Endothelial cell of umbilical vein (primary cell): ENCODE results near the gene TENT4B. TPM values are rescaled to one million over a fixed set of nuclear protein-coding genes. Genes with fewer than 3 reads are reported as not detected.
A peak's percentile ranks its signal among the peaks of the same experiment; 100 is the strongest.

Experiments used
- BruUV-seq: library from RNA; stranded (reverse); fragments of 400-500 nt; replicated peaks from 2 replicates; lab custom pipeline; 2021; lab: Mats Ljungman, UMichigan
- CTCF ChIA-PET: fragments of 300-600, 350-600 bp; sonication (Branson Sonifier 250); formaldehyde crosslinking; loops from one replicate; lab custom pipeline; 2021; ENCODE audit warnings: antibody characterized with exemption, inconsistent platforms; lab: Charles Lee
- POLR2A ChIA-PET: fragments of 300-600, 350-600 bp; sonication (Branson Sonifier 250); formaldehyde crosslinking; loops from one replicate; lab custom pipeline; 2021; ENCODE audit warnings: antibody characterized with exemption, inconsistent platforms; lab: Charles Lee
- DNase-seq: peaks from one replicate; pipeline ENCODE4 v3.0.0-alpha.2; 2011; ENCODE audit warnings: low read depth, low spot score
- FAIRE-seq: peaks from 2 replicates; lab custom pipeline; 2011; peaks lifted over from hg19 to GRCh38; lab: Jason Lieb, UNC
- H2AFZ ChIP-seq: 2 replicates; pipeline ENCODE4 v1.6.0; 2012; ENCODE audit warnings: low read depth, low read length, control low read depth, inconsistent platforms
- H3K27ac ChIP-seq: 2 replicates; pipeline ENCODE4 v1.5.1; 2011; ENCODE audit warnings: low read depth, mild to moderate bottlenecking, control low read depth, low read length, moderate library complexity; ENCODE audit not compliant: insufficient read depth
- H3K27me3 ChIP-seq, 2 experiments: 2 replicates each; pipeline versions ENCODE4 v1.6.0 to v1.6.1; 2011; ENCODE audit warnings: low read length in 2 of 2, mixed read lengths in 1 of 2; ENCODE audit not compliant: control insufficient read depth in 2 of 2, insufficient read depth in 2 of 2
- H3K36me3 ChIP-seq, 2 experiments: 2 replicates in 1 of 2; 3 replicates in 1 of 2; pipeline ENCODE4 v1.5.1; 2011; ENCODE audit warnings: low read length in 2 of 2, mild to moderate bottlenecking in 1 of 2, moderate library complexity in 1 of 2; ENCODE audit not compliant: control insufficient read depth in 2 of 2, insufficient read depth in 2 of 2; ENCODE audit errors: extremely low read depth in 1 of 2
- H3K4me1 ChIP-seq: 3 replicates; pipeline ENCODE4 v1.5.1; 2011; ENCODE audit warnings: mild to moderate bottlenecking, low read length; ENCODE audit not compliant: control insufficient read depth, insufficient read depth; ENCODE audit errors: extremely low read depth
- H3K4me2 ChIP-seq: 2 replicates; pipeline ENCODE4 v1.6.1; 2011; ENCODE audit warnings: low read length, control low read depth, mixed read lengths; ENCODE audit not compliant: insufficient read depth
- H3K4me3 ChIP-seq, 3 experiments: fragments of 200-600 bp in 1 of 3; sonication (generic), shearing (Covaris generic) in 1 of 3; replicated peaks in 1 of 3; 2 replicates each; pipeline ENCODE4 v1.5.1; 2011 to 2016; ENCODE audit warnings: control low read depth in 3 of 3, low read length in 3 of 3, mild to moderate bottlenecking in 2 of 3, inconsistent platforms in 1 of 3, low read depth in 1 of 3, moderate library complexity in 1 of 3; ENCODE audit not compliant: insufficient read depth in 1 of 3
- H3K79me2 ChIP-seq: 2 replicates; pipeline ENCODE4 v1.6.0; 2012; ENCODE audit warnings: low read length, inconsistent platforms; ENCODE audit not compliant: control insufficient read depth, insufficient read depth
- H3K9ac ChIP-seq: replicated peaks from 2 replicates; pipeline ENCODE3; 2011; ENCODE audit warnings: low read length, control low read depth; ENCODE audit not compliant: insufficient read depth; ENCODE audit errors: extremely low read depth
- H3K9me1 ChIP-seq: replicated peaks from 3 replicates; pipeline ENCODE4 v1.6.0; 2011; ENCODE audit warnings: mild to moderate bottlenecking, low read length; ENCODE audit not compliant: control insufficient read depth, insufficient read depth; ENCODE audit errors: extremely low read depth
- H3K9me3 ChIP-seq: replicated peaks from 2 replicates; pipeline ENCODE4 v1.5.1; 2012; ENCODE audit warnings: low read length, inconsistent platforms; ENCODE audit not compliant: control insufficient read depth, insufficient read depth
- H4K20me1 ChIP-seq: replicated peaks from 2 replicates; pipeline ENCODE3; 2011; ENCODE audit warnings: mild to moderate bottlenecking, low read length; ENCODE audit not compliant: control insufficient read depth, insufficient read depth; ENCODE audit errors: extremely low read depth
- EZH2 ChIP-seq: IDR thresholded peaks from 2 replicates; pipeline ENCODE4 v1.6.1; 2012; ENCODE audit warnings: borderline replicate concordance, low read depth, mild to moderate bottlenecking, moderate library complexity, low read length, inconsistent platforms; ENCODE audit not compliant: severe bottlenecking
- FOS ChIP-seq: IDR thresholded peaks from 2 replicates; pipeline ENCODE4 v1.6.1; 2011; ENCODE audit warnings: mild to moderate bottlenecking, low read length, moderate library complexity, borderline replicate concordance; ENCODE audit not compliant: insufficient read depth
- GATA2 ChIP-seq: IDR thresholded peaks from 2 replicates; pipeline ENCODE4 v1.7.0; 2011; ENCODE audit warnings: low read depth, mild to moderate bottlenecking, moderate library complexity, mixed read lengths, low read length; ENCODE audit not compliant: insufficient read length, insufficient read depth
- JUN ChIP-seq: IDR thresholded peaks from 2 replicates; pipeline ENCODE4 v1.6.1; 2011; ENCODE audit warnings: borderline replicate concordance, low read depth; ENCODE audit not compliant: insufficient read length, insufficient read depth
- MAX ChIP-seq: IDR thresholded peaks from 2 replicates; pipeline ENCODE4 v1.6.1; 2011; ENCODE audit not compliant: insufficient read depth, insufficient read length
- MYC ChIP-seq: IDR thresholded peaks from one replicate; pipeline ENCODE4 v1.6.1; 2011; ENCODE audit warnings: mild to moderate bottlenecking, low read depth, low read length
- POLR2A ChIP-seq: IDR thresholded peaks from 2 replicates; pipeline ENCODE4 v1.6.1; 2012; ENCODE audit warnings: low read depth, mild to moderate bottlenecking, control low read depth, low read length
- POLR2AphosphoS5 ChIP-seq: IDR thresholded peaks from 2 replicates; pipeline ENCODE4 v1.6.1; 2012; ENCODE audit warnings: low read depth, mild to moderate bottlenecking, control low read depth, low read length, moderate library complexity; ENCODE audit not compliant: insufficient read depth
- dilution Hi-C: fragments of 300-500 bp; cut with MboI; formaldehyde crosslinking; loops from one replicate; pipeline ENCODE4 v1.15.0; 2019; ENCODE audit warnings: low sequenced_read_pairs; ENCODE audit not compliant: extremely low pct_ligation_motif_present
- intact Hi-C: fragments of 100-400 bp; cut with micrococcal nuclease; formaldehyde crosslinking; loops from one replicate; pipeline ENCODE4 v1.10.0; 2022
- polyA plus RNA-seq, 4 experiments: library from polyadenylated mRNA; depleted of rRNA in 3 of 4; stranded (reverse) in 3 of 4; unstranded in 1 of 4; fragments of >200 nt; gene quantifications; 2 replicates each; pipeline versions ENCODE4 v1.2.1 to v1.2.3, GENCODE V29; 2011 to 2012; ENCODE audit warnings: missing spikeins in 1 of 4
- total RNA-seq: library from RNA; stranded (reverse); gene quantifications from 2 replicates; pipeline ENCODE4 v1.2.3, GENCODE V29; 2021
- TF ChIP-seq, protein P1 (sequence below), 2 donors: IDR thresholded peaks; 1 replicate in 1 of 2; 2 replicates in 1 of 2; pipeline ENCODE4 v1.5.1; 2011; ENCODE audit warnings: low read length in 2 of 2, mild to moderate bottlenecking in 2 of 2, moderate library complexity in 2 of 2, control low read depth in 1 of 2, inconsistent platforms in 1 of 2, low read depth in 1 of 2; ENCODE audit not compliant: insufficient read depth in 1 of 2; ENCODE audit errors: extremely low read depth in 1 of 2

TENT4B gene
- total and polyA plus RNA-seq, 2 donors (not counting 3 experiments of a cell fraction or from before 2014, with no cell fraction given) = 4.2 to 13.1 TPM

GRCh38 chr16:50182441-50182840 lies 29.3 kb downstream of the TENT4B start:
- TF ChIP-seq, protein P1, sequence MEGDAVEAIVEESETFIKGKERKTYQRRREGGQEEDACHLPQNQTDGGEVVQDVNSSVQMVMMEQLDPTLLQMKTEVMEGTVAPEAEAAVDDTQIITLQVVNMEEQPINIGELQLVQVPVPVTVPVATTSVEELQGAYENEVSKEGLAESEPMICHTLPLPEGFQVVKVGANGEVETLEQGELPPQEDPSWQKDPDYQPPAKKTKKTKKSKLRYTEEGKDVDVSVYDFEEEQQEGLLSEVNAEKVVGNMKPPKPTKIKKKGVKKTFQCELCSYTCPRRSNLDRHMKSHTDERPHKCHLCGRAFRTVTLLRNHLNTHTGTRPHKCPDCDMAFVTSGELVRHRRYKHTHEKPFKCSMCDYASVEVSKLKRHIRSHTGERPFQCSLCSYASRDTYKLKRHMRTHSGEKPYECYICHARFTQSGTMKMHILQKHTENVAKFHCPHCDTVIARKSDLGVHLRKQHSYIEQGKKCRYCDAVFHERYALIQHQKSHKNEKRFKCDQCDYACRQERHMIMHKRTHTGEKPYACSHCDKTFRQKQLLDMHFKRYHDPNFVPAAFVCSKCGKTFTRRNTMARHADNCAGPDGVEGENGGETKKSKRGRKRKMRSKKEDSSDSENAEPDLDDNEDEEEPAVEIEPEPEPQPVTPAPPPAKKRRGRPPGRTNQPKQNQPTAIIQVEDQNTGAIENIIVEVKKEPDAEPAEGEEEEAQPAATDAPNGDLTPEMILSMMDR (IDR thresholded peaks at IDR 0.05; ENCODE audit: extremely low read depth in 1 of 2, insufficient read depth in 1 of 2, low read depth in 1 of 2, low read length in 2 of 2) = no peak
- no peak overlapping the region for H3K27ac ChIP-seq
- H3K27me3 ChIP-seq = no peaks in the 10 kb centered on the region
- no peak overlapping the region for H3K9ac ChIP-seq
- H3K4me2 ChIP-seq = no peak overlapping the region
- H2AFZ ChIP-seq = no peak overlapping the region
- peaks cover 48% of the 10 kb centered on the region for H3K79me2 ChIP-seq
- no peaks in the 10 kb centered on the region for H4K20me1 ChIP-seq
- no peak for FAIRE-seq
- CTCF ChIA-PET = interaction anchor here (0.9 to 3.3 kb wide), 4 partner anchors 16 to 31 kb away, joined by 3 to 16 read pairs (median 4); no protein-coding TSS in a partner anchor
- DNase-seq = no peak
- intact Hi-C loops = loop anchor here (2.0 kb wide), 3 partner anchors 16 to 30 kb away; partner anchors contain the start of gene TENT4B
- POLR2A ChIA-PET = no interaction called here
- dilution Hi-C loops = no loop called here
- H3K9me3 ChIP-seq = no peaks in the 10 kb centered on the region
- H3K4me3 ChIP-seq = no peak overlapping the region
- no TSS peak for BruUV-seq
- no peaks in the 10 kb centered on the region for H3K36me3 ChIP-seq
- no peaks in the 10 kb centered on the region for H3K9me1 ChIP-seq
- peaks cover 16% of the 10 kb centered on the region for H3K4me1 ChIP-seq

- peak; percentile 77 for DNase-seq
- peak; percentile 57 for TF ChIP-seq FOS
- TF ChIP-seq POLR2A = no peak
- no peak for TF ChIP-seq MYC
- peak; percentile 29 for TF ChIP-seq JUN
- TF ChIP-seq POLR2AphosphoS5 = no peak
- peak; percentile 60 for TF ChIP-seq GATA2
- no peak for TF ChIP-seq MAX
- TF ChIP-seq EZH2 = no peak
- TF ChIP-seq, protein P1 (IDR thresholded peaks at IDR 0.05; ENCODE audit: extremely low read depth in 1 of 2, insufficient read depth in 1 of 2, low read depth in 1 of 2, low read length in 2 of 2) = no peak
- H3K36me3 ChIP-seq = no peaks in the 10 kb centered on the region
- BruUV-seq = no TSS peak
- peak; percentile 58 for FAIRE-seq
- dilution Hi-C loops = no loop called here
- ChIA-PET POLR2A (interaction anchor here (0.7 kb wide), 1 partner anchor 28 kb away, joined by 6 read pairs; no protein-coding TSS in a partner anchor), CTCF (interaction anchor here (0.9 to 3.3 kb wide), 2 partner anchors 17 to 27 kb away, joined by 3 to 16 read pairs; no protein-coding TSS in a partner anchor)
- H3K4me1 ChIP-seq = peaks cover 16% of the 10 kb centered on the region
- H3K27ac ChIP-seq = peak overlapping the region; percentile 56
- no peak overlapping the region for H3K4me3 ChIP-seq
- no peak overlapping the region for H3K9ac ChIP-seq
- no peaks in the 10 kb centered on the region for H3K9me3 ChIP-seq
- no peaks in the 10 kb centered on the region for H3K27me3 ChIP-seq
- H3K79me2 ChIP-seq = peaks cover 50% of the 10 kb centered on the region
- H3K4me2 ChIP-seq = peak overlapping the region; percentile 45
- no peaks in the 10 kb centered on the region for H4K20me1 ChIP-seq
- intact Hi-C loops = loop anchor here (2.0 kb wide), 3 partner anchors 17 to 31 kb away; partner anchors contain the start of gene TENT4B
- H2AFZ ChIP-seq = no peak overlapping the region
- H3K9me1 ChIP-seq = no peaks in the 10 kb centered on the region
Observed at GRCh38 chr16:50183316-50183715, 30.2 kb downstream of the TENT4B start.
